Liver (tissue), 9 donors: Measurements from ENCODE around the gene FUNDC2. TPM values are rescaled to one million over a fixed set of nuclear protein-coding genes. Genes with fewer than 3 reads are reported as not detected.
A peak's percentile ranks its signal among the peaks of the same experiment; 100 is the strongest.

Experiments used
- DNase-seq: peaks from one replicate; pipeline ENCODE4 v3.0.0-alpha.2; 2017; ENCODE audit warnings: low spot score
- H3K27ac ChIP-seq, 2 donors: one replicate each; pipeline ENCODE4 v1.7.0; 2013; ENCODE audit warnings: inconsistent platforms in 2 of 2, low read length in 2 of 2, control low read depth in 1 of 2, low read depth in 1 of 2, mild to moderate bottlenecking in 1 of 2
- H3K27me3 ChIP-seq, 4 donors: one replicate each; pipeline versions ENCODE4 v1.6.1 to v1.7.0; 2013; ENCODE audit warnings: low read length in 3 of 4, inconsistent platforms in 1 of 4, mild to moderate bottlenecking in 1 of 4, moderate library complexity in 1 of 4; ENCODE audit not compliant: control insufficient read depth in 4 of 4, insufficient read depth in 4 of 4
- H3K36me3 ChIP-seq, 4 donors: one replicate each; pipeline versions ENCODE4 v1.6.1 to v1.7.0; 2013; ENCODE audit warnings: low read length in 3 of 4, mild to moderate bottlenecking in 3 of 4, low read depth in 1 of 4, moderate library complexity in 1 of 4; ENCODE audit not compliant: control insufficient read depth in 4 of 4, insufficient read depth in 3 of 4
- H3K4me1 ChIP-seq, 4 donors: one replicate each; pipeline versions ENCODE4 v1.6.1 to v1.7.0; 2013; ENCODE audit warnings: low read length in 3 of 4, mild to moderate bottlenecking in 3 of 4, moderate library complexity in 1 of 4; ENCODE audit not compliant: control insufficient read depth in 4 of 4, insufficient read depth in 4 of 4
- H3K4me3 ChIP-seq, 3 donors: one replicate each; pipeline versions ENCODE4 v1.6.1 to v1.7.0; 2013; ENCODE audit warnings: low read length in 3 of 3, control low read depth in 1 of 3, low read depth in 1 of 3, mild to moderate bottlenecking in 1 of 3
- H3K9ac ChIP-seq, 2 donors: one replicate each; pipeline ENCODE4 v1.7.0; 2013; ENCODE audit warnings: low read length in 2 of 2, mild to moderate bottlenecking in 2 of 2, moderate library complexity in 2 of 2, control low read depth in 1 of 2, low read depth in 1 of 2
- H3K9me3 ChIP-seq, 4 donors: one replicate each; pipeline versions ENCODE4 v1.6.1 to v1.7.0; 2013; ENCODE audit warnings: low read length in 3 of 4; ENCODE audit not compliant: control insufficient read depth in 4 of 4
- EGR1 ChIP-seq, 2 donors: IDR thresholded peaks; 2 replicates each; pipeline ENCODE4 v1.6.1; 2016 to 2018; ENCODE audit warnings: antibody characterized with exemption in 2 of 2, low read depth in 2 of 2
- FOXA2 ChIP-seq: IDR thresholded peaks from 2 replicates; pipeline ENCODE4 v1.6.1; 2016; ENCODE audit warnings: antibody characterized with exemption
- GABPA ChIP-seq, 2 donors: IDR thresholded peaks in 1 of 2; conservative IDR thresholded peaks in 1 of 2; 2 replicates each; pipeline ENCODE4 v1.6.1; 2016; ENCODE audit warnings: antibody characterized with exemption in 2 of 2, mild to moderate bottlenecking in 1 of 2, moderate library complexity in 1 of 2
- HNF4A ChIP-seq, 2 donors: conservative IDR thresholded peaks; 2 replicates each; pipeline ENCODE4 v1.6.1; 2016; ENCODE audit warnings: antibody characterized with exemption in 2 of 2, mild to moderate bottlenecking in 2 of 2
- HNF4G ChIP-seq: IDR thresholded peaks from 2 replicates; pipeline ENCODE4 v1.6.1; 2016; ENCODE audit warnings: antibody characterized with exemption
- JUND ChIP-seq, 2 donors: IDR thresholded peaks; 2 replicates each; pipeline ENCODE4 v1.6.1; 2016; ENCODE audit warnings: antibody characterized with exemption in 2 of 2
- NR2F2 ChIP-seq: IDR thresholded peaks from 2 replicates; pipeline ENCODE4 v1.6.1; 2016; ENCODE audit warnings: antibody characterized with exemption
- RAD21 ChIP-seq, 2 donors: IDR thresholded peaks; 2 replicates each; pipeline ENCODE4 v1.6.1; 2016; ENCODE audit warnings: antibody characterized with exemption in 2 of 2, mild to moderate bottlenecking in 2 of 2
- RXRA ChIP-seq, 2 donors: IDR thresholded peaks; 2 replicates each; pipeline ENCODE4 v1.6.1; 2017 to 2018; ENCODE audit warnings: antibody characterized with exemption in 2 of 2, mild to moderate bottlenecking in 1 of 2
- SP1 ChIP-seq: IDR thresholded peaks from 2 replicates; pipeline ENCODE4 v1.6.1; 2018; ENCODE audit warnings: antibody characterized with exemption, mild to moderate bottlenecking
- TAF1 ChIP-seq: conservative IDR thresholded peaks from 2 replicates; pipeline ENCODE4 v1.6.1; 2016; ENCODE audit warnings: antibody characterized with exemption, mild to moderate bottlenecking
- YY1 ChIP-seq: IDR thresholded peaks from 2 replicates; pipeline ENCODE4 v1.6.1; 2016; ENCODE audit warnings: antibody characterized with exemption, mild to moderate bottlenecking
- WGBS: extraction: QIAGEN DNeasy Blood & Tissue Kit; methylation state at CpG from one replicate; pipeline ENCODE4 v1.1.7; 2013; 5-methylcytosine and 5-hydroxymethylcytosine counted together
- polyA plus RNA-seq, 2 donors: library from polyadenylated mRNA; stranded (reverse) in 1 of 2; unstranded in 1 of 2; fragments of 200-250 nt in 1 of 2; fragments of >200 nt in 1 of 2; fragmentation: Nextera tagmentation in 1 of 2; extraction: Ambion mirVana in 1 of 2; gene quantifications; one replicate each; pipeline versions ENCODE4 v1.2.1 to v1.2.3, GENCODE V29; 2013 to 2015
- total RNA-seq, 2 donors: library from RNA; depleted of rRNA; stranded (reverse); fragments of >200 nt; gene quantifications; one replicate each; pipeline ENCODE4 v1.2.3, GENCODE V29; 2014
- TF ChIP-seq, protein P1 (sequence below): fragments of 150-350 bp; IDR thresholded peaks from 2 replicates; pipeline ENCODE4 v1.5.1; 2017; ENCODE audit warnings: improper control_type of control experiment, low read depth, low read length; ENCODE audit not compliant: missing input control
- TF ChIP-seq, protein P2 (sequence below): IDR thresholded peaks from 2 replicates; pipeline ENCODE4 v1.6.1; 2016; ENCODE audit warnings: antibody characterized with exemption
- TF ChIP-seq, protein P3 (sequence below): IDR thresholded peaks from 2 replicates; pipeline ENCODE4 v1.6.1; 2016; ENCODE audit warnings: antibody characterized with exemption, mild to moderate bottlenecking
- TF ChIP-seq, protein P4 (sequence below): IDR thresholded peaks from 2 replicates; pipeline ENCODE4 v1.6.1; 2016; ENCODE audit warnings: antibody characterized with exemption
- TF ChIP-seq, protein P5 (sequence below): IDR thresholded peaks from 2 replicates; pipeline ENCODE4 v1.6.1; 2016; ENCODE audit warnings: antibody characterized with exemption
- donor health status: healthy.
- donor health status: healthy.
- donor health status: healthy.
- donor health status: healthy.
- donor health status: healthy.

The FUNDC2 gene
- total and polyA plus RNA-seq, 4 donors: 19.4 to 79.8 (median 40.8) TPM

DNA sequence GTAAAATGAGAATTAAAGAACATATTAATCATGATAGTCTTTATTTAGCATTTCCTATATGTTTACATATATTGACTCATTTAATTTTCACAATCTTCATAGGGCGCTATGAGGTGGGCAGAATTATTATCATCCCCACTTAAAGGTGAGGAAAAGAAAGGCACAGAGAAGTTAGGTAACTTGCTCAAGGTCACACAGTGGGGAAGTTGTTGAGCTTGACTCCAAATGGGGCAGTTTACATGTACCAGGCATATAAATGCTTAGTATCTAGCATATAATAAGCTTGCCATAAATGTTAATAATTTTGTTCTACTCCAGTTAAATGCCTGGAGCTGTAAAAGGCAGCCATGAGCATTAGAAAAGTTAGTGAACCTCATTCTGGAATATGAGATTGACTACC is 42.8 kb downstream of the FUNDC2 start:
- H3K27ac ChIP-seq: no peak overlapping the region
- no peak overlapping the region for H3K9ac ChIP-seq
- peaks cover 3 to 8% (median 6%) of the 10 kb centered on the region in 4 donors for H3K4me1 ChIP-seq
- no peak for TF ChIP-seq EGR1 (IDR thresholded peaks at IDR 0.05; ENCODE audit: low read depth in 2 of 2)
- TF ChIP-seq, protein P1, sequence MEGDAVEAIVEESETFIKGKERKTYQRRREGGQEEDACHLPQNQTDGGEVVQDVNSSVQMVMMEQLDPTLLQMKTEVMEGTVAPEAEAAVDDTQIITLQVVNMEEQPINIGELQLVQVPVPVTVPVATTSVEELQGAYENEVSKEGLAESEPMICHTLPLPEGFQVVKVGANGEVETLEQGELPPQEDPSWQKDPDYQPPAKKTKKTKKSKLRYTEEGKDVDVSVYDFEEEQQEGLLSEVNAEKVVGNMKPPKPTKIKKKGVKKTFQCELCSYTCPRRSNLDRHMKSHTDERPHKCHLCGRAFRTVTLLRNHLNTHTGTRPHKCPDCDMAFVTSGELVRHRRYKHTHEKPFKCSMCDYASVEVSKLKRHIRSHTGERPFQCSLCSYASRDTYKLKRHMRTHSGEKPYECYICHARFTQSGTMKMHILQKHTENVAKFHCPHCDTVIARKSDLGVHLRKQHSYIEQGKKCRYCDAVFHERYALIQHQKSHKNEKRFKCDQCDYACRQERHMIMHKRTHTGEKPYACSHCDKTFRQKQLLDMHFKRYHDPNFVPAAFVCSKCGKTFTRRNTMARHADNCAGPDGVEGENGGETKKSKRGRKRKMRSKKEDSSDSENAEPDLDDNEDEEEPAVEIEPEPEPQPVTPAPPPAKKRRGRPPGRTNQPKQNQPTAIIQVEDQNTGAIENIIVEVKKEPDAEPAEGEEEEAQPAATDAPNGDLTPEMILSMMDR: no peak
- no peak for TF ChIP-seq SP1
- no peak for TF ChIP-seq HNF4G
- no peak for TF ChIP-seq RXRA (IDR thresholded peaks at IDR 0.05)
- TF ChIP-seq, protein P2, sequence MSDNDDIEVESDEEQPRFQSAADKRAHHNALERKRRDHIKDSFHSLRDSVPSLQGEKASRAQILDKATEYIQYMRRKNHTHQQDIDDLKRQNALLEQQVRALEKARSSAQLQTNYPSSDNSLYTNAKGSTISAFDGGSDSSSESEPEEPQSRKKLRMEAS: no peak
- no peak for TF ChIP-seq JUND (IDR thresholded peaks at IDR 0.05)
- no peak for TF ChIP-seq TAF1
- TF ChIP-seq FOXA2: no peak
- no peak for TF ChIP-seq HNF4A (conservative IDR thresholded peaks at IDR 0.05)
- TF ChIP-seq YY1: no peak
- no peak for TF ChIP-seq RAD21 (IDR thresholded peaks at IDR 0.05)
- no peak for TF ChIP-seq GABPA (IDR thresholded peaks at IDR 0.05 in 1 of 2, conservative IDR thresholded peaks at IDR 0.05 in 1 of 2)
- TF ChIP-seq, protein P3, sequence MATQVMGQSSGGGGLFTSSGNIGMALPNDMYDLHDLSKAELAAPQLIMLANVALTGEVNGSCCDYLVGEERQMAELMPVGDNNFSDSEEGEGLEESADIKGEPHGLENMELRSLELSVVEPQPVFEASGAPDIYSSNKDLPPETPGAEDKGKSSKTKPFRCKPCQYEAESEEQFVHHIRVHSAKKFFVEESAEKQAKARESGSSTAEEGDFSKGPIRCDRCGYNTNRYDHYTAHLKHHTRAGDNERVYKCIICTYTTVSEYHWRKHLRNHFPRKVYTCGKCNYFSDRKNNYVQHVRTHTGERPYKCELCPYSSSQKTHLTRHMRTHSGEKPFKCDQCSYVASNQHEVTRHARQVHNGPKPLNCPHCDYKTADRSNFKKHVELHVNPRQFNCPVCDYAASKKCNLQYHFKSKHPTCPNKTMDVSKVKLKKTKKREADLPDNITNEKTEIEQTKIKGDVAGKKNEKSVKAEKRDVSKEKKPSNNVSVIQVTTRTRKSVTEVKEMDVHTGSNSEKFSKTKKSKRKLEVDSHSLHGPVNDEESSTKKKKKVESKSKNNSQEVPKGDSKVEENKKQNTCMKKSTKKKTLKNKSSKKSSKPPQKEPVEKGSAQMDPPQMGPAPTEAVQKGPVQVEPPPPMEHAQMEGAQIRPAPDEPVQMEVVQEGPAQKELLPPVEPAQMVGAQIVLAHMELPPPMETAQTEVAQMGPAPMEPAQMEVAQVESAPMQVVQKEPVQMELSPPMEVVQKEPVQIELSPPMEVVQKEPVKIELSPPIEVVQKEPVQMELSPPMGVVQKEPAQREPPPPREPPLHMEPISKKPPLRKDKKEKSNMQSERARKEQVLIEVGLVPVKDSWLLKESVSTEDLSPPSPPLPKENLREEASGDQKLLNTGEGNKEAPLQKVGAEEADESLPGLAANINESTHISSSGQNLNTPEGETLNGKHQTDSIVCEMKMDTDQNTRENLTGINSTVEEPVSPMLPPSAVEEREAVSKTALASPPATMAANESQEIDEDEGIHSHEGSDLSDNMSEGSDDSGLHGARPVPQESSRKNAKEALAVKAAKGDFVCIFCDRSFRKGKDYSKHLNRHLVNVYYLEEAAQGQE: no peak
- no peaks in the 10 kb centered on the region for H3K36me3 ChIP-seq
- H3K4me3 ChIP-seq: peak overlapping the region in 2 of 3 donors; percentile 60 to 75
- H3K9me3 ChIP-seq: no peaks in the 10 kb centered on the region
- 100% methylated on average over 1 of the region's 1 CpG for WGBS
- no peaks in the 10 kb centered on the region for H3K27me3 ChIP-seq
- DNase-seq: no peak

DNA sequence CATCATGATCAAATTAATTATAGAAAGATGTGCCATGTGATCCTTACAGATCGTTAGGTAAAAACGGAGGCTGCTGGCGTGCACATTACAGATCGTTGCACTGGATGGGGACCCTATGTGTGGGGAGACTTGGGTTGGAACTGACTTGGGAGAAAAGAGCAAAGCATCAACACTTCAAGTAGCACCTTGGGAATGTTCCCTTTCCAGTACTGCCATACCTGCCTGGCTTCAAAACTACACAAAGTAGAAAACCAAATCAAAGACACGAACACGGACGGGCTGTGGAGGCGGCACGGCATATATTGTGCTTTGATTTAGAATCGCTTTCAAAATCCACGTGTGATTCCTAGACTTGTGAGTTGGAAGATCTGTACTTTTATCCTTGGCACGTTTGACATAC is 43.4 kb downstream of the FUNDC2 start:
- H3K36me3 ChIP-seq: no peaks in the 10 kb centered on the region
- TF ChIP-seq YY1 (no peak), FOXA2 (no peak), SP1 (no peak), TAF1 (no peak), HNF4A (conservative IDR thresholded peaks at IDR 0.05) (no peak), EGR1 (IDR thresholded peaks at IDR 0.05; ENCODE audit: low read depth in 2 of 2) (no peak), GABPA (IDR thresholded peaks at IDR 0.05 in 1 of 2, conservative IDR thresholded peaks at IDR 0.05 in 1 of 2) (no peak), JUND (IDR thresholded peaks at IDR 0.05) (no peak), HNF4G (no peak), NR2F2 (no peak), RXRA (IDR thresholded peaks at IDR 0.05) (no peak)
- TF ChIP-seq, protein P4, sequence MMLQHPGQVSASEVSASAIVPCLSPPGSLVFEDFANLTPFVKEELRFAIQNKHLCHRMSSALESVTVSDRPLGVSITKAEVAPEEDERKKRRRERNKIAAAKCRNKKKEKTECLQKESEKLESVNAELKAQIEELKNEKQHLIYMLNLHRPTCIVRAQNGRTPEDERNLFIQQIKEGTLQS: no peak
- TF ChIP-seq, protein P3: no peak
- TF ChIP-seq, protein P5, sequence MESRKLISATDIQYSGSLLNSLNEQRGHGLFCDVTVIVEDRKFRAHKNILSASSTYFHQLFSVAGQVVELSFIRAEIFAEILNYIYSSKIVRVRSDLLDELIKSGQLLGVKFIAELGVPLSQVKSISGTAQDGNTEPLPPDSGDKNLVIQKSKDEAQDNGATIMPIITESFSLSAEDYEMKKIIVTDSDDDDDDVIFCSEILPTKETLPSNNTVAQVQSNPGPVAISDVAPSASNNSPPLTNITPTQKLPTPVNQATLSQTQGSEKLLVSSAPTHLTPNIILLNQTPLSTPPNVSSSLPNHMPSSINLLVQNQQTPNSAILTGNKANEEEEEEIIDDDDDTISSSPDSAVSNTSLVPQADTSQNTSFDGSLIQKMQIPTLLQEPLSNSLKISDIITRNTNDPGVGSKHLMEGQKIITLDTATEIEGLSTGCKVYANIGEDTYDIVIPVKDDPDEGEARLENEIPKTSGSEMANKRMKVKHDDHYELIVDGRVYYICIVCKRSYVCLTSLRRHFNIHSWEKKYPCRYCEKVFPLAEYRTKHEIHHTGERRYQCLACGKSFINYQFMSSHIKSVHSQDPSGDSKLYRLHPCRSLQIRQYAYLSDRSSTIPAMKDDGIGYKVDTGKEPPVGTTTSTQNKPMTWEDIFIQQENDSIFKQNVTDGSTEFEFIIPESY: no peak
- TF ChIP-seq, protein P2: no peak
- H3K9me3 ChIP-seq: no peaks in the 10 kb centered on the region
- WGBS: 4% methylated on average over 12 of the region's 12 CpGs
- H3K27me3 ChIP-seq: no peaks in the 10 kb centered on the region
- H3K9ac ChIP-seq: peak overlapping the region in 1 of 2 donors; percentile 93
- H3K27ac ChIP-seq: peak overlapping the region in 1 of 2 donors; percentile 84
- H3K4me1 ChIP-seq: peaks cover 3 to 7% (median 6%) of the 10 kb centered on the region in 4 donors
- DNase-seq: no peak
- H3K4me3 ChIP-seq: peak overlapping the region; percentile 9 to 75 (median 60)
